GM20431 (cell line): ENCODE data around the gene PDE2A.

Source experiments
- in situ Hi-C: fragments of 300-500 bp; cut with MseI, MboI; formaldehyde crosslinking; loops from one replicate; pipeline ENCODE4 v1.15.0; 2020; ENCODE audit warnings: low sequenced_read_pairs; ENCODE audit not compliant: unreplicated experiment

The PDE2A gene

GRCh38 chr11:72597721-72598120 is 76.5 kb downstream of the PDE2A start:
- in situ Hi-C loops = no loop called here

GRCh38 chr11:72595292-72595684 is 78.9 kb downstream of the PDE2A start:
- in situ Hi-C loops = no loop called here

DNA sequence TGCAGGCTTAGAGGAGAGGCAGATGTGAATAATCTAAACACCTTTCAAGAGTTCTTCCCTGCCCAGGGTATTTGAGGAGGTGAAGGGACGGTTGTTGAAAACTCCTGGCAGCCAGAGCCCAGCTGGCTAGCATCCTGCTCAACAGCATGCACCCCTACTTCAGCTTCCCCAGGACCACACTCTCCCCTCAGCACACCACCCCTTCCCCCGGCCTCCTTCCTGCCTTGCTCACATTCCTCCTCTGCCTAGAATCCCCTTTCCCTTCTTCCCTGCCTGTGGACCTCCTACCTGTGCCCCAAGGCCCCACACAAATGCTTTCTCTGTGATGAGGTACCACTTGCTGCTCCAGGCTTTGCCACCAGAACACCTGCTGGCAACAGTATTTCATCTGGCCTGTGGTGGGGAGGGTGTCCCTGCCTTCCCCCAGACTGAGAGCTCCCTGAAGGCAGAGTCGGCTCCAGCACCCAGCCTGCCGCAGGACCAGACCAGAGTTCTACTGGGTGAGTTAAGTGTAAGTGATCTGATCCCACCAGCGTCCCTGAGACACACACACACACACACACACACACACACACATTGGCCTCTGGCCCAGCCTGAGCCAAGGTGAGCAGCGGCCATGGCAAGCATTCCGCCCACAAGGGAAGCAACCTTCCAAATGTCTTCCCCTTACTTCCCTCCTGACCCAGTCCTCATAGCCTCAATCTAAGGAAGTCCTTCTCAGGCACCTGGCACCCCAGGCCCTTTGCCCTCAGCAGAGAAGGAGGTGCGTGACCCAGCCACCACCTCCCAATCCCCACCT is 79.5 kb downstream of the PDE2A start:
- in situ Hi-C loops = no loop called here

DNA sequence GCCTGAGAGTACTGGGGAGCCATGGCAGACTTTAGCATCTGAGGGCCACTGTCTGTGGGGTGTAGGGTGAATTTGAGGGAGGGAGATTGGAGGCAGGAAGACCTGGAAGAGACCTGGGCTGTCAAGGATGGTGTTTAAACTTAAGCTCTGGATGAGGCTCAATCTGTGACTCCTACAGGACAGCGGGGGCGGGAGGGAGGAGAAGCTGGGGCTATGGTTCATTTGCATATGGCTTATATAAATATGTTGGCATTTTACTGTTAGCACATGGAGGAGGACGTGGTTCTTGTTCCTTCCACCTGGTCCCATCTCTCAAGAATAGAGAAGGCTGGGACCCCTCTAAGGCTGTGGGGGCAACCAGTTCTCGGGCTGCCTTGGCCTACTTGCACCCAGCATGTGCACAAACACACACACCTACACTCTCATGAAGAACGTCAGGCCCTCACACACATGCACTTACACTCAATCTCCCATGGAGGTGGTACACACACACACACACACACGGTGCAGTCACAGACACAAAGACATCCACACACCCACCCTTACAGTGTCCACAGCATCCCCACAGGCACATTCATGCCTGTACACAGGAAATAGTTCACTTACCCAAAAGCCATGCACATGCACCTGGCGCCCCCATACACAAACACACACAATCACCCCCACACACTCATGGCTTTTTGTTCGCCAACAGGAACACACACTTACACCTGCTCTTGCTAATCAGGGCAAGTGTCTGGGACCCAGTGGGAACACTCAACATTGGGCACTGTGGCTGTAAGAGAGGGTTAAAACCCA is 81.3 kb downstream of the PDE2A start:
- in situ Hi-C loops = no loop called here

DNA sequence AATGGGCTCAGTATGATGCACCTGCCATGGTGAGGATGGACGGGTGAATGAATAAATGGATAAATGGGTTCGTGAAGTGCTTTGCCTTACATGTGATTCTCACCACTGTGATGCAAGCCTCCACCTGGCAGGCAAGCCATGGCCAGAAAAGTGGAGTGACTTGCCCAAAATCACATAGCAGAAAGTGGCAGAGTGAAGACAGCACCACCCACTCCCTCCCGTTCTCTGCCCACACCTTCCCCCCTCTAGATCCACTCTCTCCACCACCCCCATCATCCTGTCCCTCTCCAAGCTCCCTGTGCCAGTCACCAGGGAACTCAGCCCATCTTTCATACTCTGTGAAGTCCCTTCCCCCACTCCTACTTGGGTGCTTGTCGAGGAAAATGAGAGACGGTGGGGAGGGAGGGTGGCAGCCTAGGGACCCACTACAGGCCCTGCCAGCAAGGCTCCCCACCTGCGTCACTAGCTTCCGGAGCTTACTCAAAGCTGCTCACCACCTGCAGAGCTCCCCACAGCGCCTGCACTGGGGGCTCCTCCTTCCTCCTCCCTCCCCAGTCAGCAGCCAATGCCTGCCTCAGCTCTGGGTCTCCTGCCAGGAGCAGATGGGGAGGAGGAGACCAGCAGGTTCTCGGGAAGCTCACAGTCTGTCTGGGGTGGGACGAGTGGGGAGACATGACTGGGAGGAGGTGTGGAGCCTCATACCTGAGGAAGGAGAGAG is 82.3 kb downstream of the PDE2A start:
- in situ Hi-C loops = no loop called here

GRCh38 chr11:72591023-72591422 is 83.2 kb downstream of the PDE2A start:
- in situ Hi-C loops = no loop called here

- in situ Hi-C loops = no loop called here
Measured at GRCh38 chr11:72589802-72590761, 84.1 kb downstream of the PDE2A start.

DNA sequence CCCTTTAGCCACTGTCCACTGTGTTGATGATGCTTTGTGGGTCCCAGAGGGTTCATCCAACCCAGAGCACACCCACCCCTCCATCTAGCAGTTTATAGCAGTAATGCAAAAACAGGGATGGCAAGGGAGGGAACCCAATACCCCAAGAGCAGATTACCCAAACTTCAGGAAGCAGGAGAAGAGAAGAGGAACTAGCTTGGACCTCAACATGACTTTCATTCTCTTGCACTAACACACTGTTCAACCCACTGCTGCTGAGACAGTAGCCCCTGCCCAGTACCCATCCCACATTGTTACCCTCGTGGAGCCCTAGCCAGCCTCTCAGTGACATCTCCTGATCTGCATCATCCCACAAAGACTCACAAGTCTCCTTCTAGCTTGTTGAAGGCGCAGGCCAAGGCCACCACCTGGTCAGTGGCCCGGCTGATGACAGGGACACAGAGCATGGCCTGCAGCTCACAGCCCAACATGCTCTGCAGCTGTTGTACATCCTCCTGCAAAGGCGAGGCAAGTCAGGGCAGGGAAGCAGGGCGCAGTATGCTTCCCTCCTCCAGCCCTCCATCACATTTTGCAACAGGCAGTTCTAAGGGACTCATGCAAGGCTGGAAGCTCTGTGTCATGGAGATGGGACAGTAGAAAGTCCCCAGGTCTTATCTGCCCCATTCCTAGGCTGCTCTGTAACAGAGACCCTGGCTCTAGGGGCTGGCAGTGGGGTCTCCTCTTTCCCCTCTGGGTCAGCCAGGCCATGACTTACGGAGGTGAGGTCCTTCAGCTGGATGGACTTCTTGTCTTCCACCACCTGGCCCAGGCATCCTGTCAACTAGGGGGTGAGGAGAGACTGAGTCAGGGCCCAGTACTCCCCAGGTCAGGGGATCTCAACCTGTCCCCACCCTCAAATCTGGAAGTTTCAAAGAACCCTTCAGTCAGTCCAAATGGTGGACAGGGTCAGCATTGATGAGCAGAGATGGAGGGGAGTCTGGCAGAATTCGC is 85.5 kb downstream of the PDE2A start:
- in situ Hi-C loops = no loop called here

DNA sequence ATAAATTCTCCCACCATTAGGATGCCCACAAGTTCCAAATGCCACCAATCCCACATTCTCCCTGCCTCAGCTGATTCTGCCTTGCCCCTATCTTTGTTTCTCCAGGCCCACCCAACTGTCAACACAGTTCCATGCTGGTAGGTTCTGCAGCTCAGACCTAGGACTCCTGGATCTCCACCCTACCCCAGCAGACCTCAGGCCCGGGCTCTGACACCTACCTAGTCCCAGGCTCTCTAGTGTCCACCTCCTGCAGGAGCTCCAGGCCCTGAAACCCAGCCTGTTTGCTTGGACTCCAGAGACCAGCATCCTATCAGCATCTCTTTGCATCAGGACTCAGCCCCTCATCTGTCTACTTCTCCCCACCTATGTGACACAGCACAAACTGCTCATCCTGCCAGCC is 86.5 kb downstream of the PDE2A start:
- in situ Hi-C loops = no loop called here

DNA sequence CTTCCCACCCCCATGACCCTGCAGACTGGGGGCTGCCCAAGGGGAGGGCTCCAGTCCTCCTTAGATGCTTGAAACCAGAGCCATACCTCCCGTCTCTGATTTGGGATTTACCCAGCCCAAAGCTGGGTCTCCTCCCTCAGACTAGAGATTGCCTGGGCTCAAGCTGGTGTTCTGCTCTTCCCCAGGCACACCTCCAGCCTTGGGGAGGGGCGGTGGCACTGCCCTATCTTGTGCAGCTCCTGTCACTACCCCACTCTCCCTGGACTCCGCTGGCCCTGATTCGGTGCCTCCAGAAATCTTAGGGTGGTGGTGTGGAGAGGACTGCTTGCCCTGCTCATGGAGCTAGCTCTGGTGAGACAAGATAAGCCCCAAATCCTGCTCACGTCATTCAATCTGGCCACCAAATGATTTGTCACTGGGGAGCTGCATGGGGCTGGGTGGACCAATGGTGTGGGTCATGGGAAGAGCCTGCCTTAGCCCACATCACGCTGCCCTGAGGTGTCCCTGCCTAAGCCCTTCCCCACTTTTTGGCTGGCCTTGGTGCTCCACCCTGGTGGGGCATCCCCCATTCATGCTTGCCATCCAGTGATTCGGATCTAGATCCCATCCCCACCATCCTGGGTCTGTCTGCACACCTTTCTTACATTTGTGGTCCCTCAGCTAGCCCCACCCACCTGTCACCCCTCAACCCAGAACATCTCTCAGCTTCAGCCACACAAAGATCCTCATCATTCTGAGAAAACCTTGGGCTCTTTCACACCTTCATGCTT is 87.7 kb downstream of the PDE2A start:
- in situ Hi-C loops = no loop called here

- in situ Hi-C loops = no loop called here
Measured at GRCh38 chr11:72585762-72586311, 88.4 kb downstream of the PDE2A start.

DNA sequence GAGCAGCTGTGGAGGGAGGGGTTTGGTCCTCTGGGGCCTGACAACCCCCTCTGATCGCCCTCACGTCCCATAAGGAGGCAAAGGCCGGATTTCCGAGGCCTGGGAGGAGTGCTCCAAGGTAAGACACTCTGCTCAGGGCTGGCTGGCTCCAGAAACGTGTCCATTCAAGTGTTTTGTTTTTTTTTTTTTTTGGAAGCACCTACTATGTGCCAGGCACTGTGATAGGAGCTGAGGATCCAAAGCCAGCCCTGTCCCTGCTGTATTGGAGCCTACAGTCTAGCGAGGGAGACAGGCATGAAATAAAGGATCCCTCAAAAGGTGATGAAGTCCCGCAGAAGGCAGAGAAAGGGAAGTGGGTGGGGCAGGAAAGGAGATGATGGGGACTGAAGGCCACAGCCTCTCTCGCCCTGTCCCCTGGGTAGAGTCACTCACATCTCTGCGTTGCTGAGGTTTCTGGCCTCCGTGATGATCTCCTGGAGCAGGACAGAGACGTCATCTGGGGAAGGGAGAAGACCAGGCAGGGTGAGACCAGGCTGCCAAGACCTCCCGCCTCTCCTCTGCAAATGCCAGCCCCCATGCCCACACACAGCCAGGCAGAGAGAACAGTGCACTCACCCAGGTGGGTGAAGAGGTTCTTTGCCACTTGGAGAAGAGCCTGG is 89.2 kb downstream of the PDE2A start:
- in situ Hi-C loops = no loop called here

DNA sequence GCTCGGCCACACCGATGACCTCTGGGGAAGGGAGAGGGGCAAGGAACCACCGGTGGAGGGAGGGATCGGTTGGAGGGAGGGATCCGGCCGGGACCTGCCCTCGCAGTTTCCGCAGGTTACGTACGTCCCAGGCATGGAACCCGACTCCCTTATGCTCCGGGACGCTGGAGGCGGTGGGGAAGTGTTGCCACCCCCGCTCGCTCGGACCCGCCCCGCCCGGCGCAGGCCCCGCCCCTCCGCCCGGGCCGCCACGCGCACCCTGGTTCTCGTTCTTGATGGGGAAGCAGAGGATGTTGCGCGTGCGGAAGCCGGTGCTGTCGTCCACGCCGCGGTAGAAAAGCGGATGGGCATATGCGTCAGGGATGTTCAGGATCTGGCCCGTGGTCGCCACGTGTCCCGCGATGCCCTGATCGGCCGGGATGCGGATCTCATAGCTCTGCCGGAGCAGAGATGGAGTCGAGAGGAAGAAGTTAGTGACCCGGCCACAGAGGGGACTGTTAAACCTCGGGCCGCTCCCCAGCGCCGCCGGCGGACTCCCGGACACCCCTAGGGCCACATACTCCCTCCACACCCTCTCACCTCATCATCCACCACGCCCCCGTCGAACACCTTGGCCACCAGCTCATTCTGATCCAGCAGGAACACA is 89.8 kb downstream of the PDE2A start:
- in situ Hi-C loops = no loop called here

GRCh38 chr11:72583616-72584292 is 90.5 kb downstream of the PDE2A start:
- in situ Hi-C loops = no loop called here

GRCh38 chr11:72583177-72583553 is 91.1 kb downstream of the PDE2A start:
- in situ Hi-C loops = no loop called here
